GM21619 (cell line): Measurements from ENCODE around the gene NRP2.

Experiments
- ATAC-seq: cut with Tn5 transposase; IDR thresholded peaks from one replicate; pipeline ENCODE4 v1.9.1; 2021; ENCODE audit not compliant: unreplicated experiment

NRP2 gene

DNA sequence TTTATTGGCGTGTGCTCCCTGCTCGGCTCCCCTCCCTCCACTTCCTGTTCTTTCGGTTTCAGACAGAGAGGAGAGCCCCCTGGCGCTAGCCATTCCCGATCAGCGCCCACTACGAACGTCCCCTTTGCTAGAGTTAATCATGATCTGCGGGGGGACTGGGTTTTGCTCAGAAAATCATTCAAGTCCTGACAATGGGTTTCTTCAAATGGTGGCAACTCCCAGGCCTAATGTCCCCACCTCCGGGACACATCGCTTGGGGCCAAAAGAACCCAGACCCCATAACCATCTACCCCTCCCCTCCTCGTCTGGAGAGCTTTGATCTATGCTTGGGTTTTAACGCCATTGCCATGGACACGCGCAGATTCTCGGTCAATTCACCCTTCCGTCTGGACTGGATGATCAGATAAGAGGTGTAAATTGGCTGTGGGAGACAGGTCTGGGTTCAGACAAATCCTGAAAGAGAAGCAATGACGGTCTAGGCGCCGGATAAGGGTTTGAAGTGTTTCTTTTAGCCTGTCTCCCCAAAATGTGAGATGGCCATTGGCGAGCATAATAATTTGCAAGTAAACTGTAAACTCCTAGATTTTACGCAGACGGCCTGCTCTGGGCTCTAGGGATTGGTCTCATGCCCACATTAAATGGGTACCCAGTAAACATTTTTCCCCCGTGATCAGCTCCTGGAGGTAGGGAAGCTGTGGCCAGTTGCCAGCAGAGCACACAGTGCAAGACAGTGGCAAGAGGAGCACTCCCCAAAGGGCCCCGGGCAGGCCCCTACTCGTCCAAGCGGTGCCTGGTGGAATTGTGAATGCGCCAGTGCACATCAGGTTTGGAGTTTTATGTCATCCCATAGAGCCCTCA is 4.7 kb downstream of the NRP2 start:
- ATAC-seq = no peak

DNA sequence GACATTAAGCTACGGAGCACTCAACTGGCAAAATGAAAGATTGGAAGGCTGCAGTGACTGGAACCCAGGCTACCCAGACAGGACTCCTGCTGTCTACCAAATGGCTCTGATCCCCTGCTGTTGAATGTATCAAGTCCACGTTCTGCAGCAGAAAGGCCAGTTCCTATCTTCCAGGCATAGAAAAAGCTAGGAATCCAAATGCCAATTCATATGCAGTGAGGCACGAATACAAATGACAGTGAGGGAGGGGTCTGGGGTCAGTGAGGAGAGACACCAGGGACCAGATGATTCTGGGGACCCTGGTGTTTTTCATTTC is 5.3 kb downstream of the NRP2 start:
- no peak for ATAC-seq

GRCh38 chr2:205688417-205689200 is 6.3 kb downstream of the NRP2 start:
- no peak for ATAC-seq

- ATAC-seq = no peak
Observed at GRCh38 chr2:205689820-205690219, 7.5 kb downstream of the NRP2 start.

DNA sequence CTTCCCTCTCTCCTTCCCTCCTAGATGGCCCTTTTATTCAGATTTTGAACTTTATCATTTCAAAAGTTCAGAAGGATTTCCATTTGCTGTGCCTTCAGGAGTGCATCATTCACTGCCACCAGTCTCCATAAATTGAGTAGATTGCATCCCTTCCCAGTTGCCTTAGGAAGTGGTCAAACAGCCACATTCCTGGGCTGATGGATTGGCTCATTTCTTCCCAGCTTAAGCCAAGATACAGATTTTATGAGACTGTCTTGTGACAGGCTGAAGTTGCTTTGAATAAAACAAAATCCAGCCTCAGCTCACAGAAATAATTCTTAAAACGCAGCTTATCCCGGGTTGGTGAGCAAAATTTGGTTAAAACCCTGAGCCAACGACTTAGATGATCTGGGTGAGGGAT is 9.8 kb downstream of the NRP2 start:
- ATAC-seq = no peak

- ATAC-seq = no peak
Observed at GRCh38 chr2:205694256-205694655, 12.0 kb downstream of the NRP2 start.

GRCh38 chr2:205695460-205695991 is 13.2 kb downstream of the NRP2 start:
- ATAC-seq = no peak

GRCh38 chr2:205696331-205696926 is 14.1 kb downstream of the NRP2 start:
- no peak for ATAC-seq

- no peak for ATAC-seq
Observed at GRCh38 chr2:205696927-205697441, 14.7 kb downstream of the NRP2 start.

- ATAC-seq = no peak
Observed at GRCh38 chr2:205698286-205699268, 16.3 kb downstream of the NRP2 start.

- no peak for ATAC-seq
Observed at GRCh38 chr2:205699515-205700289, 17.4 kb downstream of the NRP2 start.

DNA sequence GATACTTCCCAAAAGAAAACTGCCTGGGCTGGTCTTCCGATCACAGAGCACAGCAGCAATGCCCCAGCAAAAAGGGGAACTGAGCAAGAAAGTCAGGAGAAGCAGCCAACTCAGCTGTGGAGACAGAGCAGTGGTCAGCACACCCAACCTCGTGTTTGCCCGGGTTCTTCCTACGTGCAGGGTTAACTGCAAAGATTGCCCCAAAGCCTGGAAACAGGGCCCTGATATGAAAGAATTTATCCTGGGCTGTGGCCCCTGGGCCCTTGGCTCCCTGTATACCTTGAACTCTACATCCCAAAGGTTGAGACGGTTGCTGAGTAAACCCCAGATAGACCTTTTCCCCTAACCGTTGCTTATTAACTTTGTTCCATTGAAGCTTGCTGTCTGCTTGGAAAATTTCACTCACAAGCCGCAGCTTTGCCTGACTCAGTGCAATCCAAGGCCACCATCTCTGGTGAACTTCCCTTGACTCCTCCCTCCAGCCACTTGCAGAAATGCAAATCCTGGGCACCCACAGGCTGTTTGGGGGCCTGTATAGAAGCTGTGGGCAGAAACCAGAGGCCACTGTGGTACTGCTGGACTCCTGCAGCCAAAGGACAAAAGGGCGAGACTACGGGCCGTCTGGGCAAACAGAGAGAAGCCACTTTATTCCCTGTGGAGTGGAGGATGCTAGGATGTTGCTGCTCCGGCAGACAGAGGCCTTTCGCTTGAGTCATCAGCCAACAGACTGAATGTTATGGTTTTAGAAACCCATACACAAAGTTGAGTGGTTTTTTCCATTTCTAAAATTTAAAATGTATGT is 18.2 kb downstream of the NRP2 start:
- peak; percentile 81 for ATAC-seq

DNA sequence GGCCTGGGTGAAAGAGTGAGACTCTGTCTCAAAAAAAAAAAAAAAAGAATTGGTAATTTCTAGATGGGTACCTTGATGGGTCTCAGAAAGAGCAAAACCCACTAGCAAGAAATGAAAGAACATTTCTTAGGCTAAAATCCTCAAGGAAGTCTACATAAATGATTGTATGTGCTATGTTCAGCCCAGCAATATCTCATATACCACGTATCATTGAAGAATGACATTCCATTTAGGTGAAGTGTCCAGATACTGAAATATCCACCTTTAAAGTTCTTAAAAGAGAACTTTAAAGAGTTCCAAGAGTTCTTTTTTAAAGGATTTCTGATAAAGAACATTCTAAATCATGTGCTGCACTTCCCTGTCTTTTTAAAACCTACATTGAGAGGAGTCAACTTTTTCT is 19.2 kb downstream of the NRP2 start:
- no peak for ATAC-seq

DNA sequence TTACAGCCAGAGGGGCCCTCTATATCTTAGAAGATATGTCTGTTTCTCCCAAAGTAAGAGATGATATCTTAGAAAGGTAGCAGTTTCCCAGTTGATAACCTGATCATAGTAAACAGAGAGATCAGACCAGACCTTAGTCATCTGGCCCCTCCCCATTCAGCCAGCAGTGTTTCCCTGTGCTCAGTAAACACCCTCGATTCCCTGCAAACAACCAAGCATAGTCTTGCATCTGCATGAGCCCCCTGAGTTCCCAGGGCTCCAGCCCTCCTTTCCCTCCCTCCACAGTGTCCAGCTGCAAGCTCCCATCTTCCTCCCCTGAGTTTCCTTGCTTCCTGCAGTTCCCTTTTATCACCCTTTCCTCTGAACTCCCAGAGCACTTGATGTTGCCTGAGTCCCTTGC is 20.3 kb downstream of the NRP2 start:
- ATAC-seq = no peak

DNA sequence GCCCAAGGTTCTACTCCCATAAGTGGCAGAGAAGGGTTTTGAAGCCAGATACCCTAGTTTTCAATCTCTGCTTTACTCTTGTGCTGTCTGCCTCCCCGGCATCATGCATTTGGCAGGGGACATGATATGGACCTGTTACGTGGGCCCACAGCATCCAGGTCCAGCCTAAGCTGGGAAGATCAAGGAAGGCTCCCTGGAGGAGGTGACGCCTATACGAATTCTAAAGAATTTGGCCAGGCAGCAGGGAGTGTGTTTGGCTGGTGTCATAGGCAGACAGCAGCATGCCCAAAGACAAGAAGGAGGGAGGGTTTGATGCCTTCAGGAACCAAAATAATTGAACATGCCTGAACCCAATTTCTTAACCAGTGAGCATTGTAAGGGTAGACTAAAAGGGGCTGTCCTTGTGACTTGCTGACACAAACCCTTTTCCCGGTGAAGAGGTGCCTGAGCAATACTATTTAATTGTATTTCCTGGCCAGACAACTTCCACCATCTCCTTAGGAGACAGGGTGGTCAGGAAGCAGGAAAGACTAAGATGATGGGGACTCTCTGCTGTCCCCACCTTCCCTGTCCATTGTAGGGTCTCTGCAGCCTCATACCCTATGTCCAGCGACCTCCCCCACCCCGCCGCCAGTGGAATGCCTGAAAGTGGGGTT is 21.3 kb downstream of the NRP2 start:
- no peak for ATAC-seq

- ATAC-seq = no peak
Observed at GRCh38 chr2:205704127-205704741, 21.9 kb downstream of the NRP2 start.

GRCh38 chr2:205705511-205706349 is 23.4 kb downstream of the NRP2 start:
- no peak for ATAC-seq
